ENCODE data around the gene HAP1. TPM values are rescaled to one million over a fixed set of nuclear protein-coding genes. Genes with fewer than 3 reads are reported as not detected.

HAP1 gene
- total and polyA plus RNA-seq, 9 donors = 0.04 to 0.09 (median 0.05) TPM; not detected in 4

DNA sequence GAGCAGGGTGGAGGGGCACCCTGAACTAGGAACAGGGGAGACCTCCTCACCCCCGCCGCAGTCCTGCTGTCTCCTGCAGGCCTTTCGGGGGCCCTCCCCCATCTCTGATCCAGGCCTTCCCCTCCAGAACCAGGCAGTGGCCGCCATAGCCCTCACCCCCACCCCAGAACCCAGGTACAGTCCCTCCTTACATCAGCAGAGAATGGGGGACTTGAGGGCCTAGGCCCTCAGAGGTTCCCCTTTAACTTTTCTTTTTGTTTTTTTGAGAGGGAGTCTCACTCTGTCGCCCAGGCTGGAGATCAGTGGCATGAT is 4.3 kb upstream of the HAP1 start:
- H3K27me3 ChIP-seq (ENCODE audit: control insufficient read depth, insufficient read depth, low read length) = peaks cover 43% of the 10 kb centered on the region
- 85% methylated on average over 5 of the region's 5 CpGs for WGBS (ENCODE audit: insufficient coverage)
- no peak for DNase-seq

GRCh38 chr17:41738077-41738800 is 3.8 kb upstream of the HAP1 start:
- Histone ChIP-seq H3K4me1 (ENCODE audit: control insufficient read depth, insufficient read depth, low read length) (peaks cover 25% of the 10 kb centered on the region), H3K27me3 (ENCODE audit: control insufficient read depth, insufficient read depth, low read length) (peaks cover 47% of the 10 kb centered on the region), H3K27ac (ENCODE audit: low read length) (no peak overlapping the region), H3K4me3 (ENCODE audit: low read length) (no peak overlapping the region), H3K36me3 (ENCODE audit: control insufficient read depth, insufficient read depth, low read length) (no peaks in the 10 kb centered on the region), H3K9me3 (replicated peaks; ENCODE audit: control insufficient read depth, low read depth, low read length) (no peaks in the 10 kb centered on the region)
- 13% methylated on average over 8 of the region's 10 CpGs for WGBS (ENCODE audit: insufficient coverage)
- peak; percentile 81 for DNase-seq

More for the DNA sequence above, 4.3 kb upstream of the HAP1 start:
- Histone ChIP-seq H3K27ac (ENCODE audit: low read length) (no peak overlapping the region), H3K4me1 (ENCODE audit: control insufficient read depth, insufficient read depth, low read length) (peaks cover 22% of the 10 kb centered on the region), H3K36me3 (ENCODE audit: control insufficient read depth, insufficient read depth, low read length) (no peaks in the 10 kb centered on the region), H3K9me3 (replicated peaks; ENCODE audit: control insufficient read depth, low read depth, low read length) (no peaks in the 10 kb centered on the region), H3K4me3 (ENCODE audit: low read length) (no peak overlapping the region)

- peaks cover 53% of the 10 kb centered on the region for H3K27me3 ChIP-seq (ENCODE audit: control insufficient read depth, insufficient read depth, low read length)
- no peak overlapping the region for H3K27ac ChIP-seq (ENCODE audit: low read length)
- no peak for DNase-seq
- H3K36me3 ChIP-seq (ENCODE audit: control insufficient read depth, insufficient read depth, low read length) = no peaks in the 10 kb centered on the region
- H3K9me3 ChIP-seq (replicated peaks; ENCODE audit: control insufficient read depth, low read depth, low read length) = no peaks in the 10 kb centered on the region
- H3K4me1 ChIP-seq (ENCODE audit: control insufficient read depth, insufficient read depth, low read length) = peaks cover 27% of the 10 kb centered on the region
- no peak overlapping the region for H3K4me3 ChIP-seq (ENCODE audit: low read length)
- WGBS (ENCODE audit: insufficient coverage) = 52% methylated on average over 3 of the region's 5 CpGs
These were observed 3.2 kb upstream of the HAP1 start for GRCh38 chr17:41737680-41738023.

- Histone ChIP-seq H3K27me3 (ENCODE audit: control insufficient read depth, insufficient read depth, low read length) (peaks cover 58% of the 10 kb centered on the region), H3K27ac (ENCODE audit: low read length) (no peak overlapping the region), H3K9me3 (replicated peaks; ENCODE audit: control insufficient read depth, low read depth, low read length) (no peaks in the 10 kb centered on the region), H3K36me3 (ENCODE audit: control insufficient read depth, insufficient read depth, low read length) (no peaks in the 10 kb centered on the region), H3K4me1 (ENCODE audit: control insufficient read depth, insufficient read depth, low read length) (peaks cover 27% of the 10 kb centered on the region), H3K4me3 (ENCODE audit: low read length) (no peak overlapping the region)
- no peak for DNase-seq
- 75% methylated on average over 14 of the region's 17 CpGs for WGBS (ENCODE audit: insufficient coverage)
These were observed 2.7 kb upstream of the HAP1 start for GRCh38 chr17:41736983-41737679.

- WGBS (ENCODE audit: insufficient coverage) = 90% methylated on average over 2 of the region's 4 CpGs
- Histone ChIP-seq H3K36me3 (ENCODE audit: control insufficient read depth, insufficient read depth, low read length) (no peaks in the 10 kb centered on the region), H3K4me3 (ENCODE audit: low read length) (no peak overlapping the region), H3K4me1 (ENCODE audit: control insufficient read depth, insufficient read depth, low read length) (peaks cover 27% of the 10 kb centered on the region), H3K27ac (ENCODE audit: low read length) (no peak overlapping the region), H3K9me3 (replicated peaks; ENCODE audit: control insufficient read depth, low read depth, low read length) (no peaks in the 10 kb centered on the region), H3K27me3 (ENCODE audit: control insufficient read depth, insufficient read depth, low read length) (peaks cover 72% of the 10 kb centered on the region)
- no peak for DNase-seq
These were observed 1.3 kb upstream of the HAP1 start for GRCh38 chr17:41735744-41736143.

- H3K9me3 ChIP-seq (replicated peaks; ENCODE audit: control insufficient read depth, low read depth, low read length) = no peaks in the 10 kb centered on the region
- peaks cover 27% of the 10 kb centered on the region for H3K4me1 ChIP-seq (ENCODE audit: control insufficient read depth, insufficient read depth, low read length)
- WGBS (ENCODE audit: insufficient coverage) = 3% methylated on average over 23 of the region's 23 CpGs
- no peak overlapping the region for H3K27ac ChIP-seq (ENCODE audit: low read length)
- H3K4me3 ChIP-seq (ENCODE audit: low read length) = peak overlapping the region; percentile 35
- DNase-seq = no peak
- no peaks in the 10 kb centered on the region for H3K36me3 ChIP-seq (ENCODE audit: control insufficient read depth, insufficient read depth, low read length)
- H3K27me3 ChIP-seq (ENCODE audit: control insufficient read depth, insufficient read depth, low read length) = peaks cover 79% of the 10 kb centered on the region
These were observed 488 bp upstream of the HAP1 start for GRCh38 chr17:41734949-41735313.

DNA sequence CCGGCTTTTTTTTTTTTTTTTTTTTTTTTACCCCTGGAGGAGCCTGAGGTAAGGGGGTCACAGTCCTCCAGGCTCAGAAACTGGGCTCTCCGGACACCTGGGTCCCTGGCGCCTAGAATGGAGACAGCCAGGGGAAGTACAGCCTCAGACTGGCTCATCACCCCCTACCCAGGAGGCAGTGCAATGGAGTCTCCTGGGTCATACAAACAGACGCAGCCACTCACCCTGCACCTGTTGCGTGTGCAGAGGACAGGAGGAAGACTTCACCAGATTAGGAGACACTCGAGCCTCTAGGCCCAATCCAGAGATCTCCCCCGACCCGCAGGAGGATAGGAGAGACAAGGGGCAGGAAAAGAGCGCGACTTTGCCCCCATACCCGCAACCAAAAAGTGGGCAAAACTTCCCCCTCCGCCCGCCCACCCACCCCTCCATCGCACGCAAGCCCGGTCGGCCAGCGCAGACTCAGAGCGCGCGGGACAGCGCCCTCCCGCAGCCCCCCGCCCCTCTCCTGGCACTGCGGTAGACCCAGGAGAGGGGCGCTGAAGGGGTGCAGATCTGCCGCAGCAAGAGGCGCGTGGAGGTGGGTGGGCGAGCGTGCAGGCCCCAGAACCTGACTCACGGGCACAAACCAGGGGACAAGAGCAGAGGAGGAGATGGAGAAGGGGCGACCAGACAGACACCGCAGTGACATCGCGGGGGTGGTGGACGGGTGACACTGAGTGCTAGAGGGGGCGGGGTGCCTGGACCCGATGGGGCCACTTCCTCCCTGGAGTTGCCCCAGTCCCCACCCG is 900 bp downstream of the HAP1 start:
- 0% methylated on average over 17 of the region's 40 CpGs for WGBS (ENCODE audit: insufficient coverage)
- H3K27me3 ChIP-seq (ENCODE audit: control insufficient read depth, insufficient read depth, low read length) = peaks cover 79% of the 10 kb centered on the region
- H3K4me1 ChIP-seq (ENCODE audit: control insufficient read depth, insufficient read depth, low read length) = peaks cover 25% of the 10 kb centered on the region
- H3K36me3 ChIP-seq (ENCODE audit: control insufficient read depth, insufficient read depth, low read length) = no peaks in the 10 kb centered on the region
- no peak for DNase-seq
- H3K27ac ChIP-seq (ENCODE audit: low read length) = no peak overlapping the region
- H3K4me3 ChIP-seq (ENCODE audit: low read length) = no peak overlapping the region
- H3K9me3 ChIP-seq (replicated peaks; ENCODE audit: control insufficient read depth, low read depth, low read length) = no peaks in the 10 kb centered on the region

GRCh38 chr17:41731836-41732235 is 2.6 kb downstream of the HAP1 start:
- no peaks in the 10 kb centered on the region for H3K9me3 ChIP-seq (replicated peaks; ENCODE audit: control insufficient read depth, low read depth, low read length)
- no peak for DNase-seq

DNA sequence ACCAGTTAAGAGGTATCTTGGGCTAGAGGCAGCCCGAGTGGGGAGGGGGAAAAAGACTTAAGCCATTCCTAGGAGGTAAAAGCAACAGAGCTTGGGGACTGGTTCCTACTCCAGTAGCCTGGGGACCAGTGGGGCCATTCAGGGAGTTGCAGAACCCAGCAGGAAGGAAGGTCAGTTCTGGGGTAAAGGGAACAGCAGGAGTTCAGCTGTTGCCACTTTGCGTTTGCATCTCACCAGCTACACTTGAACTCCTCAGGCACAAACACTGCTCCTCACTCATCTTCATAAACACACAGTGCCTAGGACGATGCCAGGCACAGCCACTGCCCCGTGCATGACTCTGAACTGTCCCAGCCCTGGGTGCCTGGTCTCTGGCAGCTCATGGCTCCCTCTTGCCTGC is 4.0 kb downstream of the HAP1 start:
- no peak overlapping the region for H3K4me3 ChIP-seq (ENCODE audit: low read length)
- H3K27me3 ChIP-seq (ENCODE audit: control insufficient read depth, insufficient read depth, low read length) = peaks cover 54% of the 10 kb centered on the region
- no peak for DNase-seq
- no peaks in the 10 kb centered on the region for H3K36me3 ChIP-seq (ENCODE audit: control insufficient read depth, insufficient read depth, low read length)
- no peak overlapping the region for H3K27ac ChIP-seq (ENCODE audit: low read length)
- WGBS (ENCODE audit: insufficient coverage) = 38% methylated on average over 4 of the region's 4 CpGs
- H3K4me1 ChIP-seq (ENCODE audit: control insufficient read depth, insufficient read depth, low read length) = peaks cover 20% of the 10 kb centered on the region
- no peaks in the 10 kb centered on the region for H3K9me3 ChIP-seq (replicated peaks; ENCODE audit: control insufficient read depth, low read depth, low read length)

More at GRCh38 chr17:41731836-41732235, 2.6 kb downstream of the HAP1 start:
- H3K27me3 ChIP-seq (ENCODE audit: control insufficient read depth, insufficient read depth, low read length) = peaks cover 68% of the 10 kb centered on the region
- WGBS (ENCODE audit: insufficient coverage) = no CpG with 5 or more reads among the region's 3 CpGs
- H3K4me3 ChIP-seq (ENCODE audit: low read length) = no peak overlapping the region
- no peaks in the 10 kb centered on the region for H3K36me3 ChIP-seq (ENCODE audit: control insufficient read depth, insufficient read depth, low read length)
- H3K4me1 ChIP-seq (ENCODE audit: control insufficient read depth, insufficient read depth, low read length) = peaks cover 20% of the 10 kb centered on the region
- no peak overlapping the region for H3K27ac ChIP-seq (ENCODE audit: low read length)

- DNase-seq = no peak
- H3K27ac ChIP-seq (ENCODE audit: low read length) = no peak overlapping the region
- H3K27me3 ChIP-seq (ENCODE audit: control insufficient read depth, insufficient read depth, low read length) = peaks cover 30% of the 10 kb centered on the region
- 67% methylated on average over 10 of the region's 12 CpGs for WGBS (ENCODE audit: insufficient coverage)
- H3K4me3 ChIP-seq (ENCODE audit: low read length) = no peak overlapping the region
- peaks cover under 1% of the 10 kb centered on the region for H3K4me1 ChIP-seq (ENCODE audit: control insufficient read depth, insufficient read depth, low read length)
- no peaks in the 10 kb centered on the region for H3K36me3 ChIP-seq (ENCODE audit: control insufficient read depth, insufficient read depth, low read length)
- no peaks in the 10 kb centered on the region for H3K9me3 ChIP-seq (replicated peaks; ENCODE audit: control insufficient read depth, low read depth, low read length)
These were observed 6.4 kb downstream of the HAP1 start for GRCh38 chr17:41728056-41728455.
